Activated naive CD4-positive, alpha-beta T cell treated with anti-CD3 and anti-CD28 coated beads, Interleukin-2, amount 50 U/mL, for 16 hours (primary cell): ENCODE data around the gene GDF10.

Experiments used
- DNase-seq: peaks from one replicate; pipeline ENCODE4 v3.0.0-alpha.2; 2020

Gene GDF10

DNA sequence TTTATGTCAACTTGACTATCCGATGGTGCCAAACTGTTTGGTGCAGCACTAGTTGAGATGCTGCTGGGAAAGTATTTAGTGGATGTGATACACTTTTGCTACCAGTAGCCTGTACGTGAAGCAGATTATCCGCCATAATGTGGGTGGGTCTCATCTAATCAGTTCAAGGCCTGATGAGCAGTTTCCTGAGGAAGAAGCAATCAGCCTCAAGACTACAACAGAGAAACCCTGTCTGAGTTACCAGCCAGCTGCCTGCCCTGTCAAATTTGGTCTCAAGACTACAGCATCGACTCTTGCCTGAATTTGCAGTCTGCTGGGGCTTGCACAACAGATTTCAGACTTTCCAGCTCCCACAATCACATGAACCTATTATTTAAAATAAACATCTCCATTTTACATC lies 37.3 kb downstream of the GDF10 start:
- no peak for DNase-seq

DNA sequence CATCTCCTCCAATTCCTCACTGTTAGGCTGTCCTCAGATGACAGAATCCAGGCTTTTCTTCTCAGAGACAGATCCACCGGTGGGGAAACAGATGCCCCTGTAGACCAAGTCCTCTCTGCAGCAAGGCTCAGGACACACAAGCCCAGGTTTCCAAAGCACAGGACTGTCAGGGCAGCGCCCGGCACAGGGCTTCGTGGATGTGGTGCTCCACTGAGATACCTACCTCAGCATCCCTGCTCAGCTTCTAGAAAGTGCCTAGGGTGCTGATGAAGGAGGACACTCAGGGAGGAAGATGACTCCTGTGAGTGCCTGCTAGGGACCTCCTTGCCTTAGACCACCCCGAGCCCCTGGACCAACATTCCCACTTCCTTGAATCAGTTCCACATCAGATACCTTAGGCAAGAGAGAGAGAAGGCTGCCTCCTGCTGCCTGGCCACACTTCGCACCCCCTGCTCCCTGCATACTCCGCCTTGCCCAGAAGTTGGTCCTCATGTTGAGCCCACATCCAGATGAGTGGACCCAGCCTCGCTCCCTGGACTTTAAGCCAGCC lies 39.3 kb downstream of the GDF10 start:
- no peak for DNase-seq

DNA sequence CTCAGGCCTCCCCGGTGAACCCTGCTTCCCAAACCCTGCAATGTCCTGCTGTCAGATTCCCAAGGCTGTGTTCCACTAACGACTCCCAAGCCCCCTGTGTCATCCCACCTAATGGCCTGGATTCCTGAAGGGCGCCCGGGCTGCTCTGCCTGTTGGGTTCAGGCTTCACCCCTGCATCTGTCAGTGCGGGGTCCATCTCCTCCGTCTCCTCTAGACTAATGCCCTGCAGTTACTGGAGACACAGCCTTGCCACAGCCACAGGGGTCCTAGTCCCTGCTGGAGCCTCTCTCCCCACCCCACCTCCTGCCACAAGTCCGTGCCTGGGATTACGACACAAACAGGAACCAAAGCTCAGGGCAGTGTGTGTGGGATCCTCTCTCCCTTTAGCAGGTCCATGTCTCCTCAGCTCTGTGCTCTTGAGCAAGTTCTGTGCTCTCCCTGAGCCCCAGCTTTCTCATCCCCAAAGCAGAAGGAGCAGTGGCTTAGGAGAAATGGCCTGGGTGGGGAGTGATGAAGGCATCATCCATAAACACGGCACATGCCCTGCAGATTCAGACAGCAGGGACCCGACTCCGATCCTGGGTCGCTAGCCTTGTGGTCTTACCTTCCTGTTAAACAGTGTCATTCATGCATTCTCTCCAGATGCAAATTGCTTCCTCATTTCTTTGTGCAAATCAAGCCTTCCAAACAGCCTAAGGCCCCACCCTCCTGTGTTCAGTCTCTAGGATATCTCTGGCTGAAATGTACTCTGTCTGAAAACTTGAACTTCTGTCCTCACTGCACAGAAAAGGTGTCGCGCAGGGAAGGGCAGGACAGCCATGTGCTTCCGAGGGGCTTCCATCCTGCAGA lies 40.0 kb downstream of the GDF10 start:
- DNase-seq = no peak

GRCh38 chr10:47340608-47341170 lies 40.7 kb downstream of the GDF10 start:
- DNase-seq = peak; percentile 73

DNA sequence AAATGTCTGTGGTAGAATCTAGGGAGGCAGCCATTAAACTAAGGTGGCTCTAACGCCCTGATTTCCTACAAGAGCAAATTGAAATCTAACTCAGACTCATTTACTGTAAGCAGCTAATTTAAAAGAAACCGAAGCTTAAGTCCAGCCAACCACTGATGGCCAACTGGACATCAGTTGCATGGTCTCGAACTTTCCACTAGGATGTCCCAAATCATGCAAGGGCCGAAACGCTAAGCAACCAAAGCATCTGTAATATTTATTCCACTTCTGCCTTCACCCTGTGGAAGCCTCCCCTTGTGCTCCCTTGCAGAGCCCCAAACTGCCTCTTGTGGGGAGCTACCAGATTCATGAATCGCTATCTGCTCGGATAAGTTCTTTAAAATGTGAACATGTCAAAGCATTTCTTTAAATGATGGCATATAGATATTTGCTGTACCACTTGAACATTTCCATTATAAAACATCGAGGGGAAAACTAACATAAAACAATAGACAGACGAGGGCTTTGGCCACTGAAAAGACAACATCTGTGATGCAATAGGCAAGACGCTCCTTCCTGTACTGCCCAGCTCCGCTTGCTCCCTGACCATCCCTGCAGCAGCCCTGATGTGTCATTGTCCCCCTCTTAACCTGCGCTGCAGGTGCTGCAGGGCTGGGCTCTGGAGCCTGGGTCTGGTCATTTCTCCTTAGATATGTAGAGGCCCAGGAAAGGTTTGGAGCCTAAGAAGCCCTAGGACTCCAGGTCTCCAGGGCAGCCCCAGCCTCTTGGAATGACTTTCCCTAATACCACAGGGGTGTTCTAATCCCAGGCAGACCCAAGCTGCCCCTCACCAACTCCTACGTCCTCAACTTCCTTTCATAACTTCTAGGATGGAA lies 45.2 kb downstream of the GDF10 start:
- DNase-seq = no peak

- no peak for DNase-seq
Measured at GRCh38 chr10:47346581-47347302, 46.7 kb downstream of the GDF10 start.

GRCh38 chr10:47347303-47347675 lies 47.3 kb downstream of the GDF10 start:
- no peak for DNase-seq

DNA sequence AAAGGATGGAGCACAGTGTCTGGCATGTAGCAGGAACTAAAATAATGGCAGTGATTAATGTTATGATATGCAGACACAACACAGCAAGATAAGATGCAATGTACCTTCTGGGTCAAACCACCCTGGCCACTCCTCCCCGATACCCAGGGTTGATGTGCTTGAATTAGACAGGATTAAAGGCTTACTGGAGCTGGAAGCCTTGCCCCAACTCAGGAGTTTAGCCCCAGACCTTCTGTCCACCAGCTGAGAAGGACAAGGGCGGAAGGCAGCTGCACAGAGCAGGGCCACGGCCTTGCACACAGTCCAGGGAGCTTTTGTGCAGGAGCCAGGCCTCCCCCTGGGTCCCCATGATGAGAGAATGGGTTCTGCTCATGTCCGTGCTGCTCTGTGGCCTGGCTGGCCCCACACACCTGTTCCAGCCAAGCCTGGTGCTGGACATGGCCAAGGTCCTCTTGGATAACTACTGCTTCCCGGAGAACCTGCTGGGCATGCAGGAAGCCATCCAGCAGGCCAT lies 48.2 kb downstream of the GDF10 start, which contains the start of gene RBP3:
TSS of gene RBP3 (plus strand) at position 226 of the 514 bp plus-strand sequence. CDS start at position 348, 122 bp downstream.
- DNase-seq = no peak

- no peak for DNase-seq
Measured at GRCh38 chr10:47348661-47349470, 48.9 kb downstream of the GDF10 start.

DNA sequence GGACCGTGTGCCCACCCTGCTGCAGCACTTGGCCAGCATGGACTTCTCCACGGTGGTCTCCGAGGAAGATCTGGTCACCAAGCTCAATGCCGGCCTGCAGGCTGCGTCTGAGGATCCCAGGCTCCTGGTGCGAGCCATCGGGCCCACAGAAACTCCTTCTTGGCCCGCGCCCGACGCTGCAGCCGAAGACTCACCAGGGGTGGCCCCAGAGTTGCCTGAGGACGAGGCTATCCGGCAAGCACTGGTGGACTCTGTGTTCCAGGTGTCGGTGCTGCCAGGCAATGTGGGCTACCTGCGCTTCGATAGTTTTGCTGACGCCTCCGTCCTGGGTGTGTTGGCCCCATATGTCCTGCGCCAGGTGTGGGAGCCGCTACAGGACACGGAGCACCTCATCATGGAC lies 49.5 kb downstream of the GDF10 start:
- DNase-seq = no peak

DNA sequence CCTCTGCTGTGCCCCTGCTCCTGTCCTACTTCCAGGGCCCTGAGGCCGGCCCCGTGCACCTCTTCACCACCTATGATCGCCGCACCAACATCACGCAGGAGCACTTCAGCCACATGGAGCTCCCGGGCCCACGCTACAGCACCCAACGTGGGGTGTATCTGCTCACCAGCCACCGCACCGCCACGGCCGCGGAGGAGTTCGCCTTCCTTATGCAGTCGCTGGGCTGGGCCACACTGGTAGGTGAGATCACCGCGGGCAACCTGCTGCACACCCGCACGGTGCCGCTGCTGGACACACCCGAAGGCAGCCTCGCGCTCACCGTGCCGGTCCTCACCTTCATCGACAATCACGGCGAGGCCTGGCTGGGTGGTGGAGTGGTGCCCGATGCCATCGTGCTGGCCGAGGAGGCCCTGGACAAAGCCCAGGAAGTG lies 50.0 kb downstream of the GDF10 start:
- no peak for DNase-seq

DNA sequence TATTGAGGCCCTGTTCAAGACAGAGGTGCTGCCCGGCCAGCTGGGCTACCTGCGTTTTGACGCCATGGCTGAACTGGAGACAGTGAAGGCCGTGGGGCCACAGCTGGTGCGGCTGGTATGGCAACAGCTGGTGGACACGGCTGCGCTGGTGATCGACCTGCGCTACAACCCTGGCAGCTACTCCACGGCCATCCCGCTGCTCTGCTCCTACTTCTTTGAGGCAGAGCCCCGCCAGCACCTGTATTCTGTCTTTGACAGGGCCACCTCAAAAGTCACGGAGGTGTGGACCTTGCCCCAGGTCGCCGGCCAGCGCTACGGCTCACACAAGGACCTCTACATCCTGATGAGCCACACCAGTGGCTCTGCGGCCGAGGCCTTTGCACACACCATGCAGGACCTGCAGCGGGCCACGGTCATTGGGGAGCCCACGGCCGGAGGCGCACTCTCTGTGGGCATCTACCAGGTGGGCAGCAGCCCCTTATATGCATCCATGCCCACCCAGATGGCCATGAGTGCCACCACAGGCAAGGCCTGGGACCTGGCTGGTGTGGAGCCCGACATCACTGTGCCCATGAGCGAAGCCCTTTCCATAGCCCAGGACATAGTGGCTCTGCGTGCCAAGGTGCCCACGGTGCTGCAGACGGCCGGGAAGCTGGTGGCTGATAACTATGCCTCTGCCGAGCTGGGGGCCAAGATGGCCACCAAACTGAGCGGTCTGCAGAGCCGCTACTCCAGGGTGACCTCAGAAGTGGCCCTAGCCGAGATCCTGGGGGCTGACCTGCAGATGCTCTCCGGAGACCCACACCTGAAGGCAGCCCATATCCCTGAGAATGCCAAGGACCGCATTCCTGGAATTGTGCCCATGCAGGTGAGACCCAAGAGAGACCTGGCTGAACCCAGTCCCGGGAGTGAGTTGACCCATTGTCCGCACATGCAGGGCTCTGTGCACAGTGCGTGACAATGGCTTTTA lies 51.0 kb downstream of the GDF10 start:
- DNase-seq = no peak

DNA sequence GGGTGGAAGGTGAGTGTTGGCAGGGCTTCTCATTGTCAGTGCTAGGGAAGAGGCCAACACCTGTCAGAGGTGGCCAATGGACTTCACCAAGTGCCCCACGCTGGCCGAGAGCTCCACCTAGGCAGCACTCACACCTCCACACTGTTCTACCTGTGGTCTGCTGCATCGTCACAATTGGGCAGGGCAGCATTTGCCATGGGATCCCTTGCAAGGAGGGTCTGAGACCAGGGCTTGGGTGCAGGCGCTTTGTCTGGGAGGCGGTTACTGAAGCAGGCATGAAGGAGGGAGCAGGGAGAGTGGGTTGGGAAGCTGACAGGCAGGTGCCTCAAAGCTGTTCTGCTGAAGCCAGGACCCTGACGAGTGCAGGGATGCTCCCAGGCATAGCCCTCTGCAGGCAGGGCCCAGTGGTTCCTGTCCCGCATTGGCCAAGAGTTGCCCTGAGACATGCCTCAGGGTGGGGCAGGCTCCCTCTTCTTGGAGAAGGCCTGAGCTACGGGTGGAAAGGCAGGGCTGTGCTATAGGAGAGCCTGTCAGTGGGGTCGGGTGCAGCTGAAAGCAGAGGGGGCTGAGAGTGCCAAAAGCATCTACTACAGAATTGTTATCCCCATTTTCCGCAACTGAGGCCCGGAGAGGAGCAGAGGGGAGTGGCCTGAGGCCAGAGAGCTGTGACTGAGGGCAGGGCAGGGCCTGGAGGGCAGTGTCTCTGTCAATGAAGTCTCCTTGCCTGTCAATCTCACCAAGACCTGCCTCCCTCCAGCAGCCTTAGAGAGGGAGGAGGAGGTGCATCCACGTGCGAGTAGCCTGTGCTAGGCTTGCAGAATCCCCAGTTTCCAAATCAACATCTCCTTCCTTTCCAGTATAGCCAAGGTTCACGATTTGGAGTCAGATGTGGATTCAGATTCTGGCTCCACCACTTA lies 52.2 kb downstream of the GDF10 start:
- DNase-seq = no peak

DNA sequence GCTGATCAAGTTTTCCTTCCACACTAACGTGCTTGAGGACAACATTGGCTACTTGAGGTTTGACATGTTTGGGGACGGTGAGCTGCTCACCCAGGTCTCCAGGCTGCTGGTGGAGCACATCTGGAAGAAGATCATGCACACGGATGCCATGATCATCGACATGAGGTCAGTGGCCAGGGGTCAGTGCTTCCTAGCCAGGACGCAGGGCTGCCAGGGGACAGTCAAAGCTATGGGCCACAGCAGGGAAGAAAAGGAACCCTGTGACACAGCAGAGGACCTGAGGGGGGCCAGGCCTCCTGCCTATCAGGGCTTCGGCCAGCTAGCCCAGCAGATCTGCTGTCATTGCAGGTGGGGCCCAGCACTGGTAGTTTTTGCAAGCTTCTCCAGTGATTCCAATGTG lies 53.4 kb downstream of the GDF10 start:
- no peak for DNase-seq

- no peak for DNase-seq
Measured at GRCh38 chr10:47354165-47354564, 54.2 kb downstream of the GDF10 start.

DNA sequence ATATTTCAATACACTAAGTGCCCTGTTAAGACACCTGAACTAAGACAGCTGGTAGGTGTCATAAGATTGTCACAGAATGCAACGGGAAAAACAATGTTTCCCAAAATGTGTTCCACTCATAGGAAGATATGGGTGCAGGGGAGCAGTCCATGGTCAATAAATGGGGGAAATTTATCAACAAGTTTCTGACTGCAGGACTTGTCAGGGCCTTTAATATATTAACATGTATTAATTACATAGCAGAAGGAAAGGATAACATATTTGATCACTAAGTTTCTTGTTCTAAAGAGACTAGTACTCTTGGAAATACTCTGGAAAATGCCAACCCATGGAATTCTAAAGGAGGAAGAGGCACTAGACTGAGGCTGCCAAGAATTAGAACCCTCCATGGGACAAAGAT lies 54.9 kb downstream of the GDF10 start:
- no peak for DNase-seq

- no peak for DNase-seq
Measured at GRCh38 chr10:47356708-47357107, 56.7 kb downstream of the GDF10 start.

- DNase-seq = no peak
Measured at GRCh38 chr10:47357131-47357582, 57.2 kb downstream of the GDF10 start.

- DNase-seq = no peak
Measured at GRCh38 chr10:47357911-47358310, 57.9 kb downstream of the GDF10 start.
